Islet precursor cell (in vitro differentiated cells): ENCODE measurements around the gene HLA-F.

Experiments
- DNase-seq: peaks from one replicate; pipeline ENCODE4 v3.0.0-alpha.2; 2018

HLA-F gene

DNA sequence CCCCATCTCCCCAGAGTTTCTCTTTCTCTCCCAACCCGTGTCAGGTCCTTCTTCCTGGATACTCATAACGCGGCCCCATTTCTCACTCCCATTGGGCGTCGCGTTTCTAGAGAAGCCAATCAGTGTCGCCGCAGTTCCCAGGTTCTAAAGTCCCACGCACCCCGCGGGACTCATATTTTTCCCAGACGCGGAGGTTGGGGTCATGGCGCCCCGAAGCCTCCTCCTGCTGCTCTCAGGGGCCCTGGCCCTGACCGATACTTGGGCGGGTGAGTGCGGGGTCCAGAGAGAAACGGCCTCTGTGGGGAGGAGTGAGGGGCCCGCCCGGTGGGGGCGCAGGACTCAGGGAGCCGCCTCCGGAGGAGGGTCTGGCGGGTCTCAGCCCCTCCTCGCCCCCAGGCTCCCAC is at the start of gene HLA-F:
Gene HLA-F (plus strand): TSS at position 173 of the 404 bp plus-strand sequence. CDS start 30 bp downstream, at position 203.
- DNase-seq: peak; percentile 78

DNA sequence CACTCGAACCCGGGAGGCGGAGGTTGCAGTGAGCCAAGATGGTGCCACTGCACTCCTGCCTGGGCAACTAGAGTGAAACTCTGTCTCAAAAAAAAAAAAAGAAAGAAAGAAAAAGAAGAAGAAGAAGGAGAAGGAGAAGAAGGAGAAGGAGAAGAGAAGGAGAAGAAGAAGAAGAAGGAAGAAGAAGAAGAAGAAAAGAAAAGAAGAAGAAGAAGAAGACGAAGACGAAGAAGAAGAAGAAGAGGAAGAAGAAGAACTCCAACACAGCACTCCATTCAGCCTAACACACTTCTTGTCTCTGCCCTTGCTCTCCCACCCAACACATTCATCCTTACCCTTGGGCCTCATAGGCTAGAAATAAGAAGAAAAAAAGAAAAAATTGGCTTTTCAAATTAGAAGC is 49.2 kb upstream of the HLA-F start:
- DNase-seq: no peak

DNA sequence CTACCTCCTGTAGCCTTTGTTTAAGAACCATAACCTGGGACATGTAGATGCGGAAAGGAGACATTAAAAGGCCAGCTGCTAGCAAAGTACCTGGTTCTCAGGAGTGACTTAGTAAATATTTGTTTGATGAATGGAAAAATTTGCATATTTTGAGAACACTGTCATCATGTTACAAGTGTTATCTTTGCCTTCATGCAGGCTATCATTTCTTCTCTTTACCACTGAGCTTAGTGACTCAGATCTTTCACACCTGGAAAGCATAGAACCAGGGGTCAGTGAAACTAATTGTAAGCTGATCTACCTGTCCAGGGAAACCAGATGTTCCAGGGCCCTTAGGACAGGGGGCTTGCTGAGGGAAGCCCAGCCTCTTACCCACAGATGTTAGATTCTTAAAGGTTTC is 47.7 kb upstream of the HLA-F start:
- DNase-seq: no peak

DNA sequence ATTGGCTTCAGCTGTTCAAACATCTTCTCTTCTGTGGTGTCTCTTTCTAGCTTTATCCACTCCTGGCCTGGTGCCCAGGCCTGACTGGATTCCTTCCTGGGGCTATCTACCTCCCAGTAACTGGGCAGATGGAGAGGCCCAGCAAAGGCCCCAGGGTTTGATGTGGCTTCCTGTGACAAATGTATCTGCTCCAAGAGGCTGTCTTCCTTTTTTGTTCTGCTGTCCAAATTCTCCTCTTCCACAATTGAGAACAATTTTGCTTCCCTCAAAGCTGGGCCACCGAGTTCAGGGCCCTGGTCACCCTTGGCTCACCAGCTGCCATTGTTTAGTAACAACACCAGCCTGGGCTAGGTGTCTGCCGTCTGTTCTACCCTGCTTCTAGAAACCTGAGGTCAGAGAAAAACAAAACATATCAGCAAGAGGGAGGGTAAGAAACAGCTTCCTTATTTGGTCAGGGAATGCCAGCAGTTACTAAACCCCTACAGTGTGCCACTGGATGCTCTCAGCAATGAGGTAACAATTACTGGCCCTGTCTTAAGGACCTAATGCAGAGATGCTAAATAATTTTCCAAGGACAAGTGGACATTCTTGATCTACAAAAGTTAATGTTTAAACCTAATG is 46.1 kb upstream of the HLA-F start:
- peak; percentile 57 for DNase-seq

DNA sequence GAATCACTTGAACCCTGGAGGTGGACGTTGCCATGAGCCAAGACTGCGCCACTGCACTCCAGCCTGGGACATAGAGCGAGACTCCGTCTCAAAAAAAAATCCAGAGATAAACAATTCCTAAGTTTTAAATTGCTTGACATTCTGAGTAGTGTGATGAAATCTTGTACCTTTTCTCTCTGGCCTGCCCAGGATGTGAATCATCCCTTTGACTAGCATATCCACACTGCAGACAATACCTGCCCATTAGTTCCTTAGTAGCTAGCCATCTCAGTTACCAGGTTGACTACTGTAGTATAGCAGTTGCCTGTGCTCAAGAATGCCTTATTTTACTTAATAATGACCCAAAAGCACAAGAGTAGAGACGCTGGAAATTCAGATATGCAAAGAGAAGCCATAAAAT is 45.1 kb upstream of the HLA-F start:
- no peak for DNase-seq

DNA sequence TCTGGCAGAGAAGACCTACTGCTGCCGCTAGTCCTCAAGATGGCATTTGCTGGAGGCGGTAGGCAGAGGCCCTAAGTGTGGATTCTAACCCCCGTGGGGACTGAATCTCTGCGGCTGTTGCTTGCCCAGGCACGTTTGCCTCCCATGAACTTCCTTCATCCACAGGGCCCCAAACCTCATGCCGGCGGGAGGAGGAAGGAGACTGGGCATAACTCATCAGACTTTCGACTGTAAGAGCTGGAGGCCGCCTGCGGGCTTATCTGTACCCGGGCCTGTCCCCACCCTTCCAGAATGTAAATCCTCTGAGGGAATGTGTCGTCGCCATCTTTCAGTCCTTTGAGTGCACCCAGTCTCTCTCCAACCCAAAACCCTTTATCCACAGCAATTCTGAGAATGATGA is 43.3 kb upstream of the HLA-F start:
- DNase-seq: peak; percentile 44

DNA sequence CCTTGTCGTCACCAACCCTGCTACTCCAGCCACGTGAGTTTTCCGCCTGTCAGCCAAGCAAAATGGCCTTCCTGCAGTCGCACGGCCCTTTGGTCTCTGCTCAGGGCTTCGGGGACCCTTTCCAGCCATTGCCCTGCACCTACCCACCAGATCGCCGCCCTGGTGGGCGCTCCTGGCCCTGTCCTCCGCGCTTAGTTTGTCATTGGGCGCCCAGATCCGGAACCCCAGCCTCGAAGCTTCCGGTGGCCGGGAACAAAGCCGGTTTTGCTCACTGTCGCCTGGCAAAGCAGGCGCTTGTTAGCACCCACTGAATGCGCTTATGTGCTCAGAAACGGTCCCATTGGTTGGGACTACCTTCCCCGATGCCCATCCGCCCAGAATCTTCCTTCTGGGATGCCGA is 42.8 kb upstream of the HLA-F start:
- peak; percentile 40 for DNase-seq

DNA sequence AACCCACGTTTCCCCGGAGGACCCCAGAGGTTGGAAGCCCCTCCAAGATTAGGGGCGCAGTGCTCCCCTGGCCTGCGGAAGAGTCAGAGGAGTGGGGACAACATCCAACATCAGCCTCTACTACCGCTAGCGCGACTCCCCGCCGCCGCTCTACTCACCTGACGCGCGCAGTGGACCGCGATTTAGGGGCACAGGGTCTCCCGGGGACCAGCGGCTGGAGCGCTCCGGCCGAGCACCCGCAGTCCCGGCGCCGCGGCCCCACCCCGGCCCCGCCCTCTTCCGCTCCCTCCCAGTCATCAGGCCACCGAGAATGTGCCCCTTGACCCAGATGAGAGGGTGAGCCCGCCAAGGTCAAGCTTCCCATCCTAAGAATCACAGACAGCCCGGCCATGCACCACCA is 42.3 kb upstream of the HLA-F start, which contains the start of gene ZFP57:
Gene ZFP57 (minus strand): TSS at position 249 of the 400 bp plus-strand sequence. CDS start 4,149 bp downstream, outside the sequence.
- DNase-seq: peak; percentile 35

DNA sequence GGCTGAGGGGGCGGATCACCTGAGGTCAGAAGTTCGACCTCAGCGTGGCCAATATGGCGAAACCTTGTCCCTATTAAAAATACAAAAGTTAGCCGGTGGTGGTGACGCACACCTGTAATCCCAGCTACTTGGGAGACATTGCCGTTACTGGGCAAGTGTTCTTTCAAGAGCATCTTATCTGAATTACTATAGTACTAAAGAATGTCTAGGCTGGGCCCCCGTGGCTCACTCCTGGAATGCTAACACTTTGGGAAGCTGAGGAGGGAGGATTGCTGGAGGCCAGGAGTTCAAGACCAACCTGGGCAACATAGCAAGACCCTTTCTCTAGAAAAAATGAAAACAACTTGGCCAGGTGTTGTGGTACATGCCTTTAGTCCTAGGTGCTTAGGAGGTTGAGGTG is 41.4 kb upstream of the HLA-F start:
- DNase-seq: no peak

DNA sequence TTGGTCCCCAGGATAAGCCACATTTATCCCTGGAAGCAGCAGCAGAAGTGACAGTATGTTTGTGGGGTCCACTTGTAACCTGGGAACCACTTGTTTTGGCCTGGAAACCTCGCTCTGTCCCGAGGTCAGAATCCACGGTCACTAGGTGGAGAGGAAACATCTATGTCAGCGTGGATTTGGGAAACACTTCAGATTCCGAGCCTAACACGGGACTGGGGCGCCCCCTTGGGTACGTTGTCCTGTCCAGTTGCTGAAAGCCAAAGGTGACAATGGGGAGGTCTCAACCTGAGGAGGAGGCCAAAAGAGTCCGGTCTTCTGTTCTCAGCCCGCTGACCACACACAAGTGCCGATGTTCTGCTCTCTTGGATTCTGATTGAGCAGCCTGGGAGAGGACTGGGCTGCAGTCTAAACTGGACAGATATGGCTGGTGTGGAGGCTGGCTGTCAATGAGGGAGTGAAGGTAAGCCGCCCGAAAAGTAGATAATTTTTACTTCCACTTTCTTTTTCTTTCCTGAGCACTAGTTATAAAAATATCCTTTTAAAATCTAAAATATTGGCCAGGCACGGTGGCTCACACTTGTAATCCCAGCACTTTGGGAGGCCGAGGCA is 37.4 kb upstream of the HLA-F start:
- DNase-seq: no peak

DNA sequence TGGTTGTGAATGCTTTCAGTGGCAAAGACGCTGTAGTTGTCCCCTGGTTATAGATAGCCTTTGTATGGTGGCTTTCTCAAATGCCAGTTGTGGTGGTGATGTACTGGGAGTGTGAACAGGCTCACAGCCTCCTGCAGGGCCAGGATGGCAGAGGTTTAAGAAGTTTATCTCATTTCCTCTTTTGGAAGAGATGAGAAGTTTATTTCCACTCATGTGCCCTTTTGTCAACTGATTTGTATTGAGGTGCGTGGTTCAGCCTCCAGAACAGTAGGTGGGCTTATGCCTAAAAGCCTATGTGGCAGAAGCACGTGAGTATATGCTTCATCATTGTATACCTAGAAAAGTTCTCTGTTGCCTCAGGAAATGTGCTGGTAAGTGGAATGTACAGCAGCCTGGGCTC is 28.6 kb upstream of the HLA-F start:
- no peak for DNase-seq

DNA sequence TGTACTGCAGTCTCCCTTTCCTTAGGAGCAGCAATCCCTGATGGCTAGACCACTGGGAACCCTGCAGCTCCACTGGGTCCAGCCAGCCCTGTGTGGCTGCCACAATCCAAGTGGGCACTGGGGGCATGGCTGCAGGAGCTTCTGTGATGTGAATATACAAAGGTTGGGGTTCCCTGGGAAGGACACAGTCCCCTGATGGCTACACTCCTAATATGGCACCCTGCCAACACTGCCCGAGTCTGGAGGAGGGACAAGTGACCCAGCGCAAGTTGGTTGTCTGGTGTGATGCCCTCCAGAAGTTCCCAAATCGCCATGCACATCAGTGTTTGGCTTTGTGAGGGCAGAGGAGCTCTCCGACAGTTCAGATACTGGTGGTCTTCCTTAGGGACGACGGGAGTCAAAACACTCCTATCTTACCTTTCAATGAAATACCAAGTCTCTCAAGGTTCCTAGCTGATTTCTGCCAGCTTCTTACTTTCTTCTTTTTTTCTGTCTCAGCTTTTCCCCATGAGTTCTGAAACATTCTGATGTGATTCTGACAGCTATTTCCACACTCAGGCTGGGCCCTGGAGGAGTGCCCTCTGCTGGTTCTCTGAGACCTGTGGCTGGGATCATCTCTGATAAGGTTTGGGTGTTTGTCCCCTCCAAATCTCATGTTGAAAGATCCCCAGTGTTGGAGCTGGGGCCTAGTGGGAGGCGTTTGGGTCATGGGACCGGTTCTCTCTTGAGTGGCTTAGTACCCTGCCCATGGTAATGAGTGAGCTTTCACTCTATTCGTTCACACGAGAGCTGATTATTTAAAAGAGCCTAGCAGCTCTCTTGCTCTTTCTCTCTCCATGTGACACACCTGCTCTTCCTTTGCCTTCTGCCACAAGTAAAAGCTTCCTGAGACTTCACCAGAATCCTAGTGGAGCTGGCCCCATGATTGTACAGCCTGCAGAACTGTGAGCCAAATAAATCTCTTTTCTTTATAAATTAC is 26.8 kb upstream of the HLA-F start:
- peak; percentile 66 for DNase-seq

DNA sequence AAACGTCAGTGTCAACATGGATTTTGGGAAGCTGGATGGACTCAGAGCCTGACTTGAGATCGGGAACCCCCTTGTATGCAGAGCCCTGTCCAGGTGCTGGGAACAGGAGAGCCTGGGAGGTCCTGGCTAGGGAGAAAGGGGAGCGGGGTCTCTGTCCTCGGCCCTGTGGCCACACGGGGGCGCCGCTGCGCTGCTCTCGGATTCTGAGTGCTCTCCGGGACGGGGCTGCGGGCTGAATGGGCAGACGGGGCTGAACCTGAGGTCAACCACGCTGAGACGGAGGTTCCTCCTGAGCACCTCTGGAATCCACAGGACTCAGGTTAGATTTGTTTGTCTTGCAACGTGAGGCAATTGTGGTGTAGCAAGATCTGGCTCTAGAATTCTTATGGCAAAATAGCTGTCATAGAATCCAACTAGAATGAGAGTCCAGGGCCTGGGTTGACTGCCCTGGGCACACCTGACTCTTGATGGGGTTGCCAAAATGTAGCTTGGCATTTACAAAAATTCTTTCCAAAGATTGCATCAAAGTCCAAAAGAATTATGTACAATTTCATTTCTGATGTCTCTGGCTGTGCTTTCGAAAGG is 20.6 kb upstream of the HLA-F start:
- peak; percentile 86 for DNase-seq

DNA sequence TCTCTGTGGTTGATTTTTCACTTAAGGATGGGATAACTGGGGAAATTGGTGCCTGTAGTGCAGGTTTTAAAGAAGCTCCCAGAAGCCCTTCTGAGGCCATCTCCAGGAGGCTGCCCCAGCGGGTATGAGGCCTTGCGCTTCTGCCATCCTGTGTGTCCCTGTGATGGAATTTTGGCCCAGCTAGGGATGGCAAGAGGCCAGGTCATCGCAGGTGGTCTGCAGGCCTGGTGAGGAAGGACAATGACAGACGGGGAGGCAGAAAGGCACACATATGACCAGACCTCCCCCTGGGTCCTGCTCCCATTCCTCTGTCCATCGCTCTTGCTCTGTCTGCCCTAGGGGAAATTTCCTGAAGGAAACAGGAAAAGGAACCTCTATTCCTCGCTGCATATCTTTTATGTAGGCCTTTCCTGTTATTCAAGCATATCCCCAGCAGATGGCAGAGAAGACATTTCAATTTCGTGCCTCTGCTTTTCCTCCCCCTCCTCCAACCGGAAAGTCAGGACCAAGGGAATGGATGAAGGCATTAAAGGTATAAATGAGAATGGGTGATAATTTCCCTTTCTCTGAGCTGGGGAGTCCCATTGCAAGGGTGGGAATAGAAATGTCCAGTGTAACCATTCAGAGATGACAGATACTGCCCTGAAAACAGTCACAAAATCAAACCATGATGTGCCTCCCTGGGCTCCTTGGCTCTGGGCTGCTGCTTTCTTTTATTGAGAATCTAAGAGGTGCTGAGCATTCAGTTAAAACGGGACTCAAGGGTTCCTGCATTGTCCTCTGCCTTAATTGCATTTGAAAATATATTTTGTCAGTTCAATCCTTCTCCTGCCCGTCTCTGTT is 17.6 kb upstream of the HLA-F start:
- DNase-seq: peak; percentile 65

DNA sequence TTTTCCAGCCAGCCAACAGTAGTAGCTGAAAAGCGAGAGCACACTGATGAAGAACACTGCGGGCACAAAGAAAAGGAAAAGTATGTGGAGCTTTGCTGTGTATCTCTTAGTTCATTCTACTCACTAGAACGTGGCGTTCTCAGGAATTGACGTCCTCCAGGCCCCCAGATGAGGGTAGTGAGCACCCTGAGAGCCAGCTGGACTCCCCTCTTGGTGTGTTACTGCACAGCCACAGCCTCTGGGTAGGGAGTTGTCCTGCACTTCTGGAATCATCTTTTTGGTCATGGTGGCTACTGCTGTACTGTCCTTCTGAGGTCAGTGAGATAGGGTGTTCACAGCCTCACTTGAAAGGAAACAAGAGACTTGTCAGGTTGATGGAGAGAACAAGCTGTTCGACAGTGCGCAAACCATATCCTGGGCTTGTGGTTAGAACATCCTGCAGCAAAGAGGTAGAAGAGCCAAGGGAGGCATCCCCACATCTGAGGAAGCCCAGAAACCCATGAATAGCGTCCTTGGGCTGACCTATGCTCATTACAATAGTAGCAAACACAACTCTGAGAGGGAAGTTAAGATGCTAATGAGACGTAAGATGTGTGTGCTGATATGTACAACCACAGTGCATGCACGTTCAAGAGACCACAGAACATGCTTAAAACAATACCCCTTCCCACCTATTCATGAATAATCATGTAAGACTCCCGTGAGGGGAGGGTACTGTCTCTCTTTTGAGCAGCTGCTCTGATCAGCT is 14.6 kb upstream of the HLA-F start:
- DNase-seq: no peak

DNA sequence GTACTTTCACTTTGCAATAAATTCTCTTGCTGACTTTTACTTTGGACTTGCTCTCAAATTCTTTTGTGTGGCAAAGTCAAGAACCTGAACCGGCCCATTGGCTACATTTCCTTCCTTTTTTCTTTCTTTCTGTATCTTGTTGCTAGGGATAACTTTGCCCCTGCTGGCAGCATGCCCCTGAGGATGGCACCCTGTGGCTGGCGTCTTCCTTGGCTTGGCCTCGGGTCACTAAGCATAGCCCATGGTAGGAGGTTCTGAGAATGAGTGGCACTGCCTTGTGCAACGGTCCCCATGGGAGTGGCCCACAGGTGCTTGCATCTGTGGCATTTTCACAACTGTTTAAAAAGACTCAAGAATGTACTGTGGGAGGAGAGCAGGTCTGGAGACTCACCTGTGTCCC is 14.0 kb upstream of the HLA-F start:
- no peak for DNase-seq

DNA sequence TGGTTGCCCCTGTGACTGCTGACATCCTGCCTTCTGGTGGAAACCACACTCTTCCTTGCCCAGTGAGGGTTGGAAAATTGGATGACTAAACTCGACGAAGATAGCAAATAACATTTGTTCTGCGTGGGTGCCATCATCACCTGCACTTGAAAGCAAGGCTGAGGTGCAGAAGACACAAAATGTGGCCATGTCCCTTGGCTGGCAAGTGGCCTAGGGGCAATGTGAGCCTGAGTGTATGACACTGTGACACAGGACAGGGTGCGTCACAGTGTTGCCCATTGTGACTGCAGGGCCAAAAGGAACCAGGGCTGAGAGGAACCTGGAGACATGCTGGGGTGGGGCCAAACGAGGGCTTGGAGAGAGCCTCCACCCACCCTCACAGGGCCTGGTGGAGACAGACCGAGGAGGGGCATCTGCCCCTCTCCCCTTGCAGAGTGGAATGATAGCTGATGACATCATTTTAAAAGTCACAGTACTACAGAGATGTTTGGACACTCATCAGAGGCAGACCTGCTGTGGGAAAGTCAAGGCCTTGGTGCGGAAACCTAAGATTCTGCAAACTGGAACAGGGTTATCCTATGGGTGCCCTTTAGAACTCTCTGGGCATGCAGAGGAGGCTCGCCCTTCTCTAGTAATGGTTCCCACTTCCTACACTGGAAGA is 12.8 kb upstream of the HLA-F start:
- DNase-seq: no peak

DNA sequence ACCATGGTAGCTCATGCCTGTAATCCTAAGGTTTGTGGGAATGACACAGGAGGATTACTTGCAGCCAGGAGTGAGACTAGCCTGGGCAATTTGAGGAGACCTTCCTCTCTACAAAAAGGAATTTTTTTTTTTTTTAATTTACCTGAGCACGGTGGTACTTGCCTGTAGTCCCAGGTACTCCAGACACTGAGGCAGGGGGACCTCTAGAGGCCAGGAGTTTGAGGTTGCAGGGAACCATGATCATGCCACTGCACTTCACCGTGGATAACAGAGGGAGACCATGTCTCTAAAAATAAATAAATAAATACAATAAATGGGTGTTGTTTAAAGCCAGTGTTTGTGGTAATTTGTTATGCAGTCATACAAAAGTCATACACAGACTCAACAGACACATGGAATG is 2.4 kb upstream of the HLA-F start:
- DNase-seq: no peak

DNA sequence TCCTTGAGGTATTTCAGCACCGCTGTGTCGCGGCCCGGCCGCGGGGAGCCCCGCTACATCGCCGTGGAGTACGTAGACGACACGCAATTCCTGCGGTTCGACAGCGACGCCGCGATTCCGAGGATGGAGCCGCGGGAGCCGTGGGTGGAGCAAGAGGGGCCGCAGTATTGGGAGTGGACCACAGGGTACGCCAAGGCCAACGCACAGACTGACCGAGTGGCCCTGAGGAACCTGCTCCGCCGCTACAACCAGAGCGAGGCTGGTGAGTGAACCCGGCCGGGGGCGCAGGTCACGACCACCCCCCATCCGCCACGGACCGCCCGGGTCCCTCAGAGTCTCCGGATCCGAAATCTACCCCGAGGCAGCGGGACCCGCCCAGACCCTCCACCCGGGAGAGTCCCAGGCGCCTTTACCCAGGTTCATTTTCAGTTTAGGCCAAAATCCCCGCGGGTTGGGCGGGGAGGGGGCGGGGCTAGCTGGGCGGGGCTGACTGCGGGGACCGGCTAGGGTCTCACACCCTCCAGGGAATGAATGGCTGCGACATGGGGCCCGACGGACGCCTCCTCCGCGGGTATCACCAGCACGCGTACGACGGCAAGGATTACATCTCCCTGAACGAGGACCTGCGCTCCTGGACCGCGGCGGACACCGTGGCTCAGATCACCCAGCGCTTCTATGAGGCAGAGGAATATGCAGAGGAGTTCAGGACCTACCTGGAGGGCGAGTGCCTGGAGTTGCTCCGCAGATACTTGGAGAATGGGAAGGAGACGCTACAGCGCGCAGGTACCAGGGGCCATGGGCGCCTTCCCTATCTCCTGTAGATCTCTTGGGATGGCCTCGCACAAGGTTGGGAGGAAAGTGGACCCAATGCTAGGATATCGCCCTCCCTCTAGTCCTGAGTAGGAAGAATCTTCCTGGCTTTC is 693 bp downstream of the HLA-F start:
- peak; percentile 67 for DNase-seq
